ENCODE results near the gene EMP2.
A peak's percentile ranks its signal among the peaks of the same experiment; 100 is the strongest.
"Not testable (repeated sequence)": the region's sequence is repeated elsewhere in the genome, so short reads cannot be mapped to it uniquely, and the experiment has no call there.

EMP2 gene

DNA sequence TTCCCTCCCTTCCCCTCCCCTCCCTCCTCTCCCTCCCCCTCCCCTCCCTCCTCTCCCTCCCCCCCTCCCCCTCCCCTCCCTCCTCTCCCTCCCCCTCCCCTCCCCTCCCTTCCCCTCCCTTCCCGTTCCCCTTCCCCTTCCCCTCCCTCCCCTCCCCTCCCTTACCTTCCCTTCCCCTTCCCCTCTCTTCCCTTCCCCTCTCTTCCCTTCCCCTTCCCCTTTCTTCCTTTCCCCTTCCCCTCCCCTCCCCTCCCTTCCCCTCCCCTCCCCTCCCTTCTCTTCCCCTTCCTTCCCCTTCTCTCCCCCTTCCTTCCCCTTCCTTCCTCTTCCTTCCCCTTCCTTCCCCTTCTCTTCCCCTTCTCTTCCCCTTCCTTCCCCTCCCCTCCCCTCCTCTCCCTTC, 61.1 kb downstream of the EMP2 start:
- FAIRE-seq = no peak

DNA sequence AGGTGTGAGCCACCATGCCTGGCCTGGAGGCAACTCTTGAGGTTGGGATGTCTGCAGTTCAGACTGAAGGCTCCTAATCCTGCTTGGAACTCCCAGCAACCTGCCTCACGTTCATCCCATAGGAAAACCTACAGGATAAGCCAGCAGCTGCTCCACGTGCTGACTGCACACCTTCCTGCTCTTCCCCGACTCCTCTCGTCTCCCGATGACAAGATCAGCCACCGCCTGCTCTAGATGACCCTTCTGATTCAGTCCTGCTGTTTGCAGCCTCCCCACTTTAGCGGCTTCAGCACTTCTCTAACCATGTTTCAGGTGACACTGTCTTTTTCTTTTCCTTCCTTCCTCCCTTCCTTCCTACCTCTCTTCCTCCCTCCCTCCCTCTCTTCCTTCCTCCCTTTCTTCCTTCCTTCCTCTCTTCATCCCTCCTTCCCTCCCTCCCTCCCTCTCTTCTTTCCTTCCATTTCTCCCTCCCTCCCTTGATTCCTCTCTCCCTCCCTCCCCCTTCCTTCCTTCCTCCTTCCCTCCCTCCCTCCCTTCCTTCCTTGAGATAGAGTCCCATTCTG, 61.8 kb downstream of the EMP2 start:
- FAIRE-seq = no peak

GRCh38 chr16:10517868-10518267, 62.5 kb downstream of the EMP2 start:
- no peak for FAIRE-seq

DNA sequence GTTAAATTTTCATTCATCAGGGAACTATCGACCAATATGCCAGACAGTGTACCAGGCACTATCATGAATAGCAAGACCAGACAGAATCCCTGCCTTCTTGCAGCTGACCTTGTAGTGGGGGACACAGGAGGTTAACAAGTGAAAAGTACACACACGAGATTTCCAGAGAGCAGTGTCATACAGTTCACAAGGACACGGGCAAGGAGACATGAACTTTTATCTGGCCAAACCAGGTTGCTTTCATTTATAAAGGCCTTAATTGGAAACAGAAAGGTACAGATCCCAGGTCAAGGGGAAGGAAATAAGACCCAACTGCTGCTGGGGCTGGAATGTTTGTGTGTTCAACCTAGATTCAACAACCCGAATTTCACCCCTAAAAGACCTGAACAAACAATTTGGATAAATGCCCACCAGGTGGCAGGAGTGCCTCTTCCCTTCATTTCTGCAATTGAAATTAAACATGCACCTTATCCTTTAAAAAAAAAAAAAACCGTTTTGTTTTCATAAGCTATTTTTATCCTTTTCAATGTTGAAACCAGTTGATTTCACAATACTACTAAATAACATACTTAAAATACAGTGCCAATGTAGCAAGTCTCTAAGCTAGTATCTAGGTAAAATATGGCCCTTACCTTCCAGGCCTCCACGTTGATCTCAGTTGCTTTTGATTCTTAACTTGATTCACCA, 65.9 kb downstream of the EMP2 start:
- FAIRE-seq = peak; percentile 5

DNA sequence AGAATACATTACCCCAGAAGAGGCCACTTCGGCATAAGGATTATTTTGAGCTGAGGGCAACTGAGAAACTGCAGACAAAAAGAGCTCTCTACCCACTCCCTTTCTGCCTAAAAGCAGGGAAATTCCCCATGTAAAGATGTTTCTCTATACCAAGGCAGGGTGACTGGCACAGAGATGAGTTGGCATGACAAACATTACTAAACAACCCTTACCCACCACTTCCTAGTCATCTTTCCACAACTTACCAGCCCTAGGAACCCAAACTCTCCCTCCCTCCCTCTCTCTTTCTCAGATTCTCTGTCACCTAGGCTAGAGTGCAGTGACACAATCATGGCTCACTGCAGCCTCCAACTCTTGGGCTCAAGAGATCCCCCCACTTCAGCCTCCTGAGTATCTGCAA, 68.6 kb downstream of the EMP2 start:
- FAIRE-seq = no peak

DNA sequence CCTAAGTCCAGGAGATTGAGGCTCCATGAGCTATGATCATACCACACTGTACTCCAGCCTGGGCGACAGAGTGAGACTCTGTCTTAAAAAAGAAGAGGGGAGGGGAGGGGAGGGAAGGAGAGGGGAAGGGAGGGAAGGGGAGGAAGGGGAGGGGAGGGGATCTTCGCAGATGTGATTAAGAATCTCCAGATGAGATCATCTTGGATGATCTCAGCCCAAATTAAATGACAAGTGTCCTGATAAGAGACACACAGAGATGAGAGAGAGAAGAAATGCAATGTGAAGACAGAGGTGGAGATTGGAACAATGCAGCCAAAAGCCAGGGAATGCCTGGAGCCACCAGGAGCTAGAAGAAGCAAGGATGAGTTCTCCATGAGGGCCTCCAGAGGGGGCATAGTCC, 70.1 kb downstream of the EMP2 start:
- FAIRE-seq = no peak

GRCh38 chr16:10509534-10510025, 70.8 kb downstream of the EMP2 start:
- FAIRE-seq = peak; percentile 76

- FAIRE-seq = not testable (repeated sequence)
Measured at GRCh38 chr16:10505286-10505685, 75.1 kb downstream of the EMP2 start.

DNA sequence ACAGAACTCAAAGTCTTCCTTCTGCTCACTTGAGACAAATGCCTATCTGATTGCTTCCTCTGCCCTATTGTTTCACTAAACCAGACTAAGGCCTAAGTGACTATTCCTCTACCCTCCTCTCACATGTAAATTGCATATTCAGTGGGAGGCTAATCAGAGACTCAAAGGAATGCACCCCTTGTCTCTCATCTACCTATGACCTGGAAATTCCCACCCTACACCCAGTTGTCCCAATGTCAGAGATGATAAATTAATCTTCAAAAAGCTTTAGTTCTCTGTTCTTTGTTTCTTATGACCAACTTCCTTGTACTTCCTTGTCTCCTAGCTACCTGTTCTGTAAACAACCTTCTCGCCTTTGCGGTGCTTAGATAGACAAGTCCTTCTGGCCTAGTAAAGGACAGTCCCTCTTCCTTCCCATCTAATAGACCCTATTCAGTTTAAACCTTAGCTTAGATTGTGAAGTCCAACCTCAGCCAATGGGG, 76.0 kb downstream of the EMP2 start:
- FAIRE-seq = no peak

- FAIRE-seq = no peak
Measured at GRCh38 chr16:10502776-10503175, 77.6 kb downstream of the EMP2 start.

DNA sequence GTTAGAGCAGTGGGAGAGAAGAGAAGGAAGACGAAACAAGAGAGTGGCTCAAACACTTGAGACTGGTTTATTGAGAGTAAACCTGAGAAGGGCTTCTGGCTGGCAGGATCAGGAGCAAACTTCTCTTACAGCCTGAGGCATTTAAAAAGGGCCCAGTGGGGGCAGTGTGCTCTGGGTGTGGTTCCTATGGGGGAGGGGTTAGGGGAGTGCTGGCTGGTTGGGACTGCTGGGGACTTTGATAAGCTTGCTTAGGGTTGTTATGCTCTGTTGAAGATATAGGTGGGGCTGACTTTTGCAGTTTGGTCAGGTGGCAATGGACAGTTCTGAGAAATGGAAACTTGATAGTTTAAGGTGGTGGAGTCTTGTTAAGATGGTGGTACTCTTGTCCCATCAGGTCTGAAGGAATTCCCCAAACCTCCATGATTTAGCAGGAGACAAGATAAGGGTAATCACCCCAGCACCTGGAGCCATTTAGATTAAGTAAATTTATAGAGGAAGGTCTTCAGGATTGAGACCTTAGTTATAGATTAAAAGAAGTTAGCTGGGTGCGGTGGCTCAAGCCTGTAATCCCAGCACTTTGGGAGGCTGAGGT, 79.3 kb downstream of the EMP2 start:
- FAIRE-seq = no peak

DNA sequence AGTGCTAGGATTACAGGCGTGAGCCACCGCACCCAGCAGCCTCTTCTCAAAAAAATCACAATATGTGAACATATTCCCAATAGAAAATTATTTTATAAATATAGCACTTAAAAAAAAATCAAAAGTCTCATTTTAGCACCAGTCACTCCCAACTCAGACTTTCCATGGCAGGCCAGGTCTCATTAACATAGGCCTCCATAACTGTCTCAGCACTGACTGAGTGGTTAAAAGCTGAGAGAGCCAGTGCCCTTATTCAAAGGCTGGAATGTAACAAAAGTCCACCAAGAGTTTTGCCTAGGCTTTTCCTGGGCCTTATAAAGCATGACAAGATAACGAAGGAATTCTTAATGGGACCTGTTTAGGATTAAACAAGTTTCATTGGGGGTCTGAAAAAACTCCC, 79.8 kb downstream of the EMP2 start:
- no peak for FAIRE-seq

GRCh38 chr16:10497132-10498101, 83.0 kb downstream of the EMP2 start:
- no peak for FAIRE-seq

DNA sequence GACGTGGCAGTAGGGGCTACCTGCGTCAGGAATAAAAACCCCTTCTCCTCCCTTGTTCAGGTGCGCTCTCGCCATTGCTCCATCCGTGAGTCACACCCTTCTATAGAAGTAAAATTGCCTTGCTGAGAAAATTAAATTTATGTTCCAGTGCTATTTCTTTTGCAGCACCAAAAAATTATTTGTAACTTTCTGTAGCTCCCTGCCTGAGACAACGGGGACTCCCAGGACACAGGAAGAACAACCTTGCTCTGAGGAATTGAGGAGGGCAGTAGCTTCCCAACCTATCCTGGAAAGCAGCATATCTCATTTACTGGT, 85.4 kb downstream of the EMP2 start:
- FAIRE-seq = no peak

DNA sequence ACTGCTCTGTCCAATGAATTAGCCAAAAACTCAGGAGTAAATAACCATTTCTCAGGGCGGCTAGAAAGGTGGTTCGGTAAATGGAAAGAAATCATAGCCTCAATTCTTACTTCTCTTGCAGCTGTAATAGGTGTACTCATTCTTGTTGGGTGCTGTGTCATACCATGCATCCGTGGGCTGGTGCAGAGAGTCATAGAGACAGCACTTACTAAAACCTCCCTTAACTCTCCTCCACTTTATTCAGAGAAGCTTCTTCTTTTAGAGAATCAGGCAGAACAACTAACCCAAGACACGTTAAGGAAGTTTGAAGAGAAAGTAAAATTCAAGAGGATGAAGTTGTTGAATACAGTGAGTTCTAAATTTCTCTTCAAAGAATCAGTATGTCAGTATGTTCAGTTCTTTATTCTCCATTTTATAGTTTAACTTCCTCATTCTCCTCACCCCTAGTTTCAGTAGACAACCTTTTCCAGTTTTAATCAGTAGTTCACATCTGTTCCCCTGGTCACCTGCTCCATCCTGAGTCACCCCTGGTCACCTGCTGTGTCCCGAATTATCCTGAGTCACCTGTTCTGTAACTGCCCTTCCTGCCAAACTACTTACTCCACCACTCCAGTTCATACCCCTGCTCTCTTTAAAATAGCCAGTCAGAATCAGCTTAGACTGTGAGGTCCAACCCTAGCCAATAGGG, 85.9 kb downstream of the EMP2 start:
- FAIRE-seq = no peak

DNA sequence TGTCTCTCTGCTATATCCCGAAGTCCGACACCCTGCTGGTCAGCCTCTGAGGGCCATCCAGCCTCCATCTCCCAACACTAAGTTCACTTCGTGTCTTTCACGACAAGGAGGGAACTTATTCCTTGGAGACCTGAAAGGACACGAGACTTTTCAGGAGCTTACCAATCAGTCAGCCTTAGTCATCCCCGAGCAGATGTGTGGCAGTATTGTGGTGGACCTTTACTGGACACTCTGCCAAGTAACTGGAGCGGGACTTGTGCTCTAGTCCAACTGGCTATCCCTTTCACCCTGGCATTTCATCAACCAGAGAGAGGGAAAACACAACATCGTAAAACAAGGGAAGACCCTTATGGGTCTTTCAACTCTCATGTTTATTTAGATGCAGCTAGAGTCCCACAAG, 87.1 kb downstream of the EMP2 start:
- FAIRE-seq = no peak

- FAIRE-seq = no peak
Measured at GRCh38 chr16:10490141-10490540, 90.3 kb downstream of the EMP2 start.

- FAIRE-seq = no peak
Measured at GRCh38 chr16:10485698-10486382, 94.6 kb downstream of the EMP2 start.

- no peak for FAIRE-seq
Measured at GRCh38 chr16:10485159-10485558, 95.2 kb downstream of the EMP2 start.

DNA sequence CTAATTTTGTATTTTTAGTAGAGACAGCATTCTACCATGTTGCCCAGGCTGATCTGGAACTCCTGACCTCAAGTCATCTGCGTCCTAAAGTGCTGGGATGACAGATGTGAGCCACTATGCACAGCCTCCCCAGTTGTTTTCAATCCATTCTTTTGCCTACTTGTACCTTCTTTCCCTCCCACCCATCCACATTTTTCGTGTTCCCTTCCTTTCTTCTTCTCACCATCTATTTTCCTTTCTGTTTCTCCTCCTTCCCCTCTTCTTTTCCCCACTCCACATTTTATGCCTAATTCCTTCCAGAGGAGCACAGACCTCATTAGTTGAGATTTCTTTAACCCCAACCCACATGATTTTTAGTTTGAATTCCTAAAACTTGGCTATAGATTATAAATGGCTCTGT, 100.2 kb downstream of the EMP2 start:
- FAIRE-seq = no peak

All from TTC549 (cell line).